Stimulated activated CD4-positive, alpha-beta T cell treated with anti-CD3 and anti-CD28 coated beads, Interleukin-15, amount 100 ng/mL, for 1 hour (primary cell): ENCODE data around the gene FNTB.

ENCODE experiments used
- DNase-seq, 2 donors: peaks; one replicate each; pipeline ENCODE4 v3.0.0-alpha.2; 2020; ENCODE audit warnings: low read depth in 1 of 2, low spot score in 1 of 2

The FNTB gene

DNA sequence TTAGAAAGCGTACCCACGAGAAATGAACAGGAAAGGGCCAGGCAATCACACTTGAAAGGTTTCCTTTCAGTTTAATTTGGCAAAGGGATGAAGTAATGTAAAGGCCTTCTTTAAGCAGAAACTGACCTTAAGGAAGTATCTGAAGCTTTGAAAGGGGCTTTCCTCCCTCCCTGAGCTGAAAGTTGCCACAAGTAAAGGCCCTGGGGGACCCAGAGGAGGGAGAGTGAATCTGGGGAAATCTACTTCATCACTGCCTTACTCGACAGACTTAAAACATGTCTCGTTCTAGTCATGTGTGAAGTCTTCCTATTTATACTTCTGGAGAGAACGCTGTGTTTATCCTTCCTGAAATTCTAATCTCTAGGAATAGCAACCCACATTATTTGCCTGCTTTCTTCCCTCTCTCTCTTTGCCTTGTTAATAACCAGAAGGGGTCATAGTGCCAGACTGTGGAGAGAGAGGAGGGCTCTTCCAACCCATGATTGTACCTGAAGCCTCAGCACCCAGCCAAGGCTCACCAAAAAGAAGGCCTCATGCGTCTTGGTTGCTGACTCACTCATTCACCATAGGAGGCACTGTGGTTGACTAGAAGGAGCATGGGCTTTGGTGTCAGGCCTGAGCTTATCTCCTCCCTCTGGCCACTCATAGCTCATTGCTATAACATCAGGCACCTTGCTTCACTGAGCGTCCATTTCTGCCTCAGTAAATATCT, 33.9 kb upstream of the FNTB start:
- no peak for DNase-seq

DNA sequence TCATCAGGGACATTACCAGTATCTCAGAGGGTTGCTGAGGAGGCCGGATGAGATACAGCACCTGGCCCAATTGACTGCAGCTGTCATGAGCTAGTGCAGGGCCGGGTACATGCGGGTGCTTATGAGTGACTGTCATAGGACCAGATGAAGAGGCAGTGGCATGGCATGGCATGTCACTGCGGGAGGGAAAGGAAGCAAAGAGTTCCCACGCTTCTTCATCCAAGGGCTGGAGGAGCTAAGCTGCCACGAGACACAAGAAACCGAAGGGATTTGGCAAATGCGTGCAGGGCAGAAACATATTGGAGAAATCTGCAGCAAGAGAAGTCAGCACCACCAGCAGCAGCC, 33.4 kb upstream of the FNTB start:
- DNase-seq, result no peak

DNA sequence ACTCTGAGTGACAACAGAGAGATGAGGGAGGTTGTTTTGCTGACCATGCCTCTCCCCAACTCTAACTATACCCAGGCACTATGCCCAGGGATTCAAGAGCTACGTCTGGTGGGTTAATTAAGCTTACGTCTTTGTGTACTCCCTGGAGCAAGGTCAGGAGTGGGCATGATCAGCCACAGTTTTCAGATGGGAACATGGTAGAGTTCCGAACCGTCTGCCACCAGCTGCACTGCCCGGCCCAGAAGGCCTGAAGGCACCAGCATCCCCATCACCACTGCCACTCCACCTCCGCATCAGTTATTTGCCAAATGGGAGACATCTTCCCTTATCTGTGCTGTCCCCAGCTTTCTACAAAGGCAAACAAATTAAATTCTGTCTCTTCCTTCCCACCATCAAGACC, 33.0 kb upstream of the FNTB start:
- no peak for DNase-seq

DNA sequence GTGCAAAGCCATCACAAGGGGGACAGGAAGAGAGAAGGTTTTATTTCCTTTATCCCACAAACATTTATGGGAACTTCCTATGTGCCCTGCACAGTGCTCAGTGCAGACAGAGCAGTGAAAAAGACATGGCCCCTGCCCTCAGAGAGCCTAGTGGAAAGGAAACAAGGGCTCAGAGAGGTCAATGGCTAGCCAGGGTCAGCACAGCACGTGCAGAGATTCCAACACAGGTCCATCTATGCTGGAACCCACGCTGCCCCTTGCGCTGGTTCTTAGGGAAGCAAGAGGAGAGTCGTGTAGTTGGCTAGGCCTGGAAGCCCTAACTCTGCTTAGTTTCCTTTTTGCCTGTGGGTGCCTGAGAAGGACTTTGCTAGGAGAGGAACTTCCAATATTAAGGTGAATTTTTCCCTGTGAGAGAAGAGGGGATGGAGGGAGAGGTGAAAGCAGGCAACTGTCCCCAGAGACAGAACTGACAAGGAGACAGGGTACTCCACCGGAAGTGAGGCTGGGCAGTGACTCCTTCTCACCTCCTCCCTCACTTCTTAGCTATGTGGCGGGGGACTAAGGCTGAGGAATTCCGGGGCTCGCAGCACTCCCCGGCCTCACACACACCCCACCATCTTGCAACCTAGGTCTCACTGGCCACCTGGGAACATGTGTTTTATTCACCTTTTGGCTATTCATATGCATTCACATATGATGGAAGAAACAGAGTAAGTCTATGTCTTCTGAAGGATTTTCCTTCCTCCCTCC, 32.0 kb upstream of the FNTB start:
- no peak for DNase-seq

DNA sequence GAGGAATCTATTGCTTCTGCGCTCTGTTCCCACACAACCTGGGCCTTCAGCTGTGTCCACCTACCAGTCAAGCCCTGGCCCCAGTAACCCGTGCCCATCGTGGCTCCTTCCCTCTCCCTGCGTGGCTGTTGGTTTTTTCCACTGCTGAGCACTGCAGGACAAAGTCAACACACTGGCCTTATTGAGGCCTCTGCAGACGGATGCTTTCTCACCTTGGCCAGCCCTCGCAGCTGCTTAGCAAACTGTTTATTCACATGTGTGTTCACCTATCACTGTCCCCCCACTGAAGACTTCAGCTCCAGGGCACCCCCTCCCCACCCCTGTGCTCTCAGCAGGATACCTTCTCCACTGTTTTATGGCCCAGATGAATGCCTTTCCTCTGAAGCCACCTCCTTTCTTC, 31.4 kb upstream of the FNTB start:
- DNase-seq, result no peak

DNA sequence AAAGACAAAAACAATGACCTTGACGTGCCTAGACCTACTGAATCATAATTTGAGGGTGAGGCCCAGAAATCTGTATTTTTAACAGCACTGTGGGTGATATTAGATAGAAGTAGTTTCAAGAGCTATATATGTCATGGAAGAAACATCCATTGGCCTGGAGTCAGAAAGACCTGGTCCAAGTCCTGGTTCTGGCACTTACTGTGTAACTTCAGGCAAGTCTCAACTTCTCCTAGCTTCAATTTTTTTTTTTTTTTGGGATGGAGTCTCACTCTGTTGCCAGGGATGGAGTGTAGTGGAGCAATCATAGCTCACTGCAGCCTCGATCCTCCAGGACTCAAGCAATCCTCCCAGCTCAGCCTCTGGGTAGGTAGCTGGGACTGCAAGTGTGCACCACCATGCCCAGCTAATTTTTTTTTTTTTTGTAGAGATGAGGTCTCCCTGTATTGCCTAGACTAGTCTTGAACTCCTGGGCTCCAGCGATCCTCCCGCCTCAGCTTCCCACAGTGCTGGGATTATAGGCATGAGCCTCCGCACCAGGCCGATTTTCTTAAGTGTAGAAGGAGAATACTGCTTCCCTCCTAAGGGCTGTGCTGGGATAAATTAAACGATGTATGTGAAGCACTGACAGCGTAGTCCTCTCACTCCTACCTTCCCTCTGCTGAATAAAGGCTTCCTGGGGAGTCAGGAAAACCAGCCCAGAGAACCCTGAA, 29.8 kb upstream of the FNTB start:
- no peak for DNase-seq

DNA sequence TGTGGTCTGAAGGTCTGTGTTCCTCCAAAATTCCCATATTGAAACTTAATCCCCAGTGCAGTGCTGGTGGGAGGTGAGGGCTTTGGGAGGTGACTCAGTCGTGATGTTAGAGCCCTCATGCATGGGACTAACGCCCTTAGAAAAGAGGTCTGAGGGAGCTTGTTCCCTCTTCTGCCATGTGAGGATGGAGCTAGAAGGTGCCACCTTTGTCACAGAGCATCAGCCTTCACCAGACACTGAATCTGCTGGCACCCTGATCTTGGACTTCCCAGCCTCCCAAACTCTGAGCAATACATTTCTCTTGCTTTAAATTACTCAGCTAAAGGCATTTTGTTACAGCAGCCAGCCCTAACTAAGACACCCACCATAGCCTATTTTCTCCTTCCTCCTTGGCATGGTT, 28.5 kb upstream of the FNTB start:
- DNase-seq, result no peak

DNA sequence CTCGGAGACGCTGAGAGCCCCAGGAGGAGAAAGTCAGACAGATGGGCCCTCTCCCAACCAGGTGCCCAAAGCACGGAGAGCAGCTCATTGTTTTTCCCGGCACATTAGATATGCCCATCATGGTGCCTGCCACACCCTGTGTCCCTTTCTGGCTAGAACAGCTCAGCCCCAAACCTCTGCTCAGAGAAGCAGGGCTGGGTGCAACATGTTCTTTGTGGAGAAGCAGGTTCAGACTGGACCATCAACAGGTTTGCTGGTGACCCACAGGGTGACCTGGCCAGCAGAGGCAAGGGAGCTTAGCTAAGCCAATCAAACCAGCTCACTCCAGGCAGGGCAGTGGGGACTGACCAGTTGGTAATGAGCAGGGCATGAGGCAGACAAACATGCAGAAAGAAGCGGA, 28.0 kb upstream of the FNTB start:
- no peak for DNase-seq

DNA sequence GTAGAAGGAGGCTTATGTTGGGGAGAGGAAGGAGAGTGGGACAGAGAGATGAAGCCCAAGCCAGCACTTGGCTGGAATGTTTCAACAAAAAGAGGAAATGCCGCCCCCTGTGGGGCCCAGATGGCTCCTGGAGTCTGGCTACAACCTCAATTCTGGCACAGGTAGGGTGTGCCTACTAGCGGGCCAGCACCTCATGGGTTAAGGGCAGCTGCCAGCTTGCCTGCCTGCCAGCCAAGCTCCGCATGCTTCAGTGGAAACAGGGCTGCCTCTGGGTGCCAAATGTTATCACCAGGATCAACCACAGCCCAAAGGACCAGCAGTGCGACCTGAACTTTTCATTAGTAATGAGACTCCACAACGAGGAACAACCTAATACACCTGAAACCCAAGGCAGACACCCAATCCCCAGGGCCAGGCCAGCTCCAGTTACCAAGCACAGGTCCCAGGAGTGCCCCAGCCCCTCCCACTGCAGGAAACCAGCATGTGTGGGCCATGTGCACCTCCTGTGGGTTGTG, 25.9 kb upstream of the FNTB start:
- no peak for DNase-seq

DNA sequence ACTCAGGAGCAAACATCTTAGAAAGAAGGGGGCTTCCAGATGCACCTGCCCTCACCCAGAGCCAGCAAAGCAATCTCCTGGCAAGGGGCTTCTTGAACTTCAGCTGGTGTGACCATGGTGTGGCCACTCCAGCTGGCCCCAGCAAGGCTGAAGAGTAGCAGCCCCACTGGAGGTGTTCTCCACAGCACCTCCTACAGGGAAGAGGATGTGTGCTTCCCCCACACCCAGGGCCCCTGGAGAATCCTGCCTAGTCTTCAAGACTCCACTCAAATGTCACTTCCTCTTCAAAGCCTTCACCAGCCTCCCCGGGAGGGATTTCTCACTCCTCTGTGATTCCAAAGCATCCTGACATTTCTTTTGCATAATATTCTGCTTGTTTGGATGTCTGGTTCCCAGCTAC, 23.1 kb upstream of the FNTB start:
- no peak for DNase-seq

DNA sequence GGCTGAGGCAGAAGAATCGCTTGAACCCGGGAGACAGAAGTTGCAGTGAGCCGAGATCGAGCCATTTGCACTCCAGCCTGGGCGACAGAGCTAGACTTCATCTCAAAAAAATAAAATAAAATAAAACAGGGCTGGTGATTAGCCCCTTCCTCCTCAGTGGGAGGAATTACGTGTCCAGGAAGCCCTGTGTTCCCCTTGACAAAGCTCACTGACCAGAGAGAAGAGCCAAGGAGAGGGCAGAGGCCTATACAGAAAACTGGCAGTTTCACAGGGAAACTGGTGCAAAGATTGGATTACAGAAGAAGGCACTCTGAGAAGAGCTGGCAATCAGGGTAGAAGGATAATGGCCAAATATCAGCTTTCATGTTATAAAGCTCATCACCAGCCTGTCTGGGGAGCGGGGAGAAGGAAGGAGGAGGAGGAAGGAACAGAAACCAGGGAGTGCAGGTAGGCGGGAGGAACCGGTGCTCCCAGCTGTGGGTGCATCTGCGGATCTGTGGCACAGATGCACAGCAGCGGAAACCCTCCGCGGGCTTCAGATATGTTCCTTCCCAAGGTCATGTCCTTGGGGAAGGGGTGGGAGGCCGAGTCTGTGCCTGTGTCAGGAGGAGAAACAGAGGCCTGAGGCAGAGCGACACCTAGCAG, 21.2 kb upstream of the FNTB start:
- DNase-seq, result no peak

DNA sequence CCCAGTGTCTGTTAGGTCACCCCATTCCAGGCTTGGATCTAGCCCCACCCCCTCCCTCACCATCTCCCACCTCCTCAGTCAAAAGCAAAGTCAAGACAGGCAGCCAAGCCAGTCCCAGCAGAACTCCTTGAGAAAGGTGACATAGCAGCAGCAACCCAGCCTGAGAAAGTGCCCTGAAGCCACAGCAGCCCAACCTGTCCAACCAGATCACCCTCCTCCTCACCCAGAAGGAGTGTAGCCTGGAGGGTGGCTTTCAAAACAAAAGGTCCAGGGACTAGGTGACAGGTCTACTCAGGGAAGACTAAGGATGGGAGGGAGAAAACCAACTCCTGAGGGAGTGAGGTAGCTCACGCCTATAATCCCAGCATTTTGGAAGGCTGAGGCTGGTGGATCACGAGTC, 19.7 kb upstream of the FNTB start:
- DNase-seq, result no peak

DNA sequence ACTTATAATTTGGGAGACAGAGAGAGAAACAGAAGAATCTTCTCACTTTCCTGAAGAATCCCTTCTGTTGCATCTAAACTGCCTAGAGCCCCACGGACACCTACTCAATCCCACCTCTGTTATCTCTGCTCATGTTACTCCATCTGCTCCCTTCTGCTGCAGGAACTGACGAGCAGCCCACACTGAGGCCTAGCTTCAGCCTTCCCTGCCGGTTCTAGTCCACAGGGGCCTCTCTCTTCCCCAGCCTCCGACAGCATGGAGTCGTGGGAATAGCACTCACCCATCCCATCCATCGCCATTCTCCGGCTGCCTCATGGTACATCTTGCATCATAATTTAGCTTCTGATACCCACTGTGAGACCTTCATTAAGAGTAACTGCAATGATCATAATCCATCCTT, 18.5 kb upstream of the FNTB start:
- no peak for DNase-seq

DNA sequence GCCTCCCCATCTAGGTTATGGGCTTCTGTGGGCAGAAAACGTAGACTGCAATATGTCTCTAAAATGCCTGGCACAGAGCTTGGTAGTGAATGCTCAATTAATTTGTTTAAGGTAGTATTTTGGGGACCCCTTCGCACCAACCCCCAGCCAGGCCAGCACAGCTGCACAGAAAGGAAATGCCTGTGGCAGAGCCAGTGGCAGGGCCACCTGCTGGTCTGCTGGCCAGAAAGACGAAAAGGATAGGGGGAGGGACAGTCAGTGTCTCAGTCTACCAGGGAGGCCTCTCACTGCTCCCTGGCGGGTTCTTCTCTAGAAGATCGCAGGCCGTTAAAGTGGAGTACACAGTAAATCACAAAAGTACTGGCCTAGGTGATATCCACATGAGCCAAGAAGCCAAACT, 18.0 kb upstream of the FNTB start:
- no peak for DNase-seq

DNA sequence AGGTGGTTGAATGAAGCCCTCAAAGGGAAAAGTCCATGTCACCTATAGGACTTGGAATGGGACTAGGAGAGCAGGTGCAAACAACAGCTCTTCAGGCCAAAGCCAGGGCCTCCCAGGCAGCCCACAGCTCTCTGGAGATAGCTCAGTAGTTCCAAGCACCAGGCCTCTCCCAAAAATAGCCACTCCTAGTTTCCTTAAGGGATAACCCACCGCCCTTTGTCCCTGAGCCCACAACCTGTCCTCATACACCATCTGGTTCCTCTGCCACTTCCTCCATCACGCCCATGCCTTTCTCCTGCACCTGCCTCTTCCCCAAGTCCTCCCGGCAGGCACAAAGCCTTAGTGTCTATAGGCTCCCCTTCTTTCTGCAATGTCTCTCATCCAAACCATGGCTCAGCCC, 16.7 kb upstream of the FNTB start:
- no peak for DNase-seq

DNA sequence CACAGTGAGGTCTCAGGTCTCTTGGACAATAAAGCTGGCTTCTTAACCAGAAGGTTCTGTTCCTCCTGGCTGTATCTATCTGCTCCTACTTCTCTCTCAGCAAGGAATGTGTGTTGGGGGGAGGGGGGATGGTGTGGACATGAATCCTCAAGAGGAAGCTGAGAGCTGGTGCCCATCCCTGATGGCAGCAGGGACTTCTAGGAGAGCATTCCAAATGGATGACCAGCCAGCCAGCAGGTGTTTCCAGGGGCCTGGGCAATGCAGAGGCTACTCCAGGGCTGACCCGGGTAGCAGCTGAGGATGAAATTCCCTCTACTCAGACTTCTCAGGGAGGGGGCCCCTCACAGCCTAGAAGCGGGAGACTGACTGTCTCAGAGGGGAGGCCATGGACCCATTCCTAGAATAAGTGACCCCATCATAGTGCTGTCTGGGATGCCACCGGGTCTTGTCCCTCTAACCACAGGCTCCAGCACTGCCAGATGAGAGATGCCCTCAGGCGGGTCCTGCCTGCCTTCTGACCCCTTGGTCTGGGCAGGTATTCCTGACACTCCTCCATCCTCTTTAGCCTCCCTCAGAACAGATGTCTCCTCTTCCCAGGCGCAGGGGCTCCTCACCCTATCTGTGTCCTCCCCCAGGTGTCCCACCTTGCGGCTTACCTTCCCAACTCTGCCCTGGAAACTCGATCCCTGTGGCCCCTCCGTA, 15.8 kb upstream of the FNTB start:
- DNase-seq, result no peak

DNA sequence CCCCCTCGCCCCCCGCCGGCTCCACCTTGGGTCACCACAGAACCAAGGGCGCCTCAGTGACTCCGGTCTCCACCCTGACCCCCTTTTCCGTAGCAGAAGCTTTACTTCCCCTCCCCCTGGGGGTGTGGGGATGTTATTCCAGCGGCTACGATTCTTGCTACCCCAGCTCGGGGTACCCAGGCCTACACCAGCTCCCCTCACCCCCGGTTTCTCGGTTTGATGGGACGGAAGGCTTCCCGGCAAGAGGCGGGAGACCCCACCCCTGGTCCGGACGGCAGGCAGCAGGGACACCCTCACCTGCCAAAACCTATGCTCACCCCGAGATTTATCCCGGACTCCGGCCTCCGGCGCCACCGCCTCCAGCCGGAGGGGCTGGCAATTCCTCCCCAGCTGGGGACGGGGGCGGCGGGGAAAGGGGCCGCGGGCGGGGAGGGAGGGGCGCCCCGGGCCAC, 15.2 kb upstream of the FNTB start:
- DNase-seq, result no peak

DNA sequence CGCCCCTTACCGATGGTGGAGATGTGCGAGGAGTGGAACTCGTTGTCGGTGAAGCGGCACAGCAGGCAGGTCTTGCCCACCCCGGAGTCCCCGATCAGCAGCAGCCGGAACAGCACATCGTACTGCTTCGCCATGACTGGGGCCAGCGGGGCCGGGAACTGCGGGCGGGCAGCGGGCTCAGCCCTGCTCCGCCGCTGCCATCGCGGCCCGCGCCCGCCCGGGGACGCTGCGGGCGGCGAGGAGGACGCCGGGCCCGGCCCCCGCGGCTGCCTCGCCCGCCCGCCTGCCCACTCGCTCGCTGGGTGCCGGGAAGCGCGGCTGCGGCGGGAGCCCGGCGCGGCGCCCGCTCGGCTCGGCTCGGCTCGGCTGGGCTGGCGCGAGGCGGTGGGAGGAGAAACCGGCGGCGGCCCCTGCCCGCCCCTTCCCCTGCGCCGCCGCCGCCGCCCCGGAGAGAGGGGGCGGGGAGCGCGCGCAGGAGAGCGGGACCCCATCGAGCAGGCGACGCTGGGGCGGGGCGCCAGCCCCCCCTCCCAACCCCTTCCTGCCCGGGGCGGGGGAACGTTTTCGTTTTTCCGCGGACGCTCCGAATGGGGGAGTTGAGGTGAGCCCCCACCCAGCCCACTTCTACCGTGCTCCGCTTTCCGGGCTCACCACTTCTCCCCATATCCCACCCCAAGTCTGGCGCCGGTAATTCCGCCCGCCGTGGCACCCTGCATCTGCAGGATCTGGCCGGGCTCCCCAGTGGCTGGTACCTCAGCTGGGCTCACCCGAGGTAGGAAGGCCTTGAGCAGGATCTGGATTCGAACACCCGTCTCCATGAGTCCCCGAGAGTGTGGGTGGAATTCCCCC, 14.5 kb upstream of the FNTB start, which contains the start of gene RAB15:
Gene RAB15 (minus strand): TSS at position 394 of the 849 bp plus-strand sequence. CDS start 260 bp downstream, at position 134.
- peak in 1 of 2 donors; percentile 23 for DNase-seq

DNA sequence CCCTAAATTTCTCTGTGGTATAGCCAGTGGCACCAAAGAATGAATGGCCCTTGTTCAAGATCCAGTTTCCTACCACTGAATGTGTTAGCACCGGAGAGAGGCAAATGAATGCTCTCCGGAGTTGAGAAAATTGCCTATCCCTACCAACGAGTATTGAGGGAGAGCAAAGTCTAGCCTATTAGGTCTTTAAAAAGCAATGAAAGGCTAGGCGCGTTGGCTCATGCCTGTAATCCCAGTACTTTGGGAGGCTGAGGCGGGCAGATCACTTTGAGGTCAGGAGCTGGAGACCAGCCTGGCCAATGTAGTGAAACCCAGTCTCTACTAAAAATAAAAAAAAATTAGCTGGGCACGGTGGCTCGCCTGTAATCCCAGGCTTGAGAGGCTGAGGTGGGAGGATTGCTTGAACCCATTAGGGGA, 13.7 kb upstream of the FNTB start:
- DNase-seq, result no peak

DNA sequence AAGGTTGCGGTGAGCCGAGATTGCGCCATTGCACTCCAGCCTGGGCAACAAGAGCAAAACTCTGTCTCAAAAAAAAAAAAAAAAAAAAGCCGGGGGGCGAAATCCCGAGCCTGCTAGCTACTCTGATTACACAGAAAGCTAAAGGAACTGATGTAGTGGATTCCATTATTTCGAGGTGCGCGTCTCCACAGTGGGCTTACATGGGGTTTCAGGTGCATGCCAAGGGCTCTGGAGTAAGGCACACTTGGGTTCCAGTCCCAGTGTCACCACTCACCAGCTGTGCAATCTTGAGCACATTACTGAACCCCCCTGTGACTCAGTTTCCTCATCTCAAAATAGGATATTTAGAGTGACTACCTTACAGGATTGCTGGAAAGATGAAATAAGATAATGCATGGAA, 12.9 kb upstream of the FNTB start:
- DNase-seq, result no peak
